Smooth muscle cell of the brain vasculature (primary cell): ENCODE results near the gene PMM2.
"Not testable (repeated sequence)": the region's sequence is repeated elsewhere in the genome, so short reads cannot be mapped to it uniquely, and the experiment has no call there.

Experiments used
- DNase-seq: peaks from one replicate; pipeline ENCODE4 v3.0.0-alpha.2; 2012; ENCODE audit warnings: low read depth, low spot score

Gene PMM2

DNA sequence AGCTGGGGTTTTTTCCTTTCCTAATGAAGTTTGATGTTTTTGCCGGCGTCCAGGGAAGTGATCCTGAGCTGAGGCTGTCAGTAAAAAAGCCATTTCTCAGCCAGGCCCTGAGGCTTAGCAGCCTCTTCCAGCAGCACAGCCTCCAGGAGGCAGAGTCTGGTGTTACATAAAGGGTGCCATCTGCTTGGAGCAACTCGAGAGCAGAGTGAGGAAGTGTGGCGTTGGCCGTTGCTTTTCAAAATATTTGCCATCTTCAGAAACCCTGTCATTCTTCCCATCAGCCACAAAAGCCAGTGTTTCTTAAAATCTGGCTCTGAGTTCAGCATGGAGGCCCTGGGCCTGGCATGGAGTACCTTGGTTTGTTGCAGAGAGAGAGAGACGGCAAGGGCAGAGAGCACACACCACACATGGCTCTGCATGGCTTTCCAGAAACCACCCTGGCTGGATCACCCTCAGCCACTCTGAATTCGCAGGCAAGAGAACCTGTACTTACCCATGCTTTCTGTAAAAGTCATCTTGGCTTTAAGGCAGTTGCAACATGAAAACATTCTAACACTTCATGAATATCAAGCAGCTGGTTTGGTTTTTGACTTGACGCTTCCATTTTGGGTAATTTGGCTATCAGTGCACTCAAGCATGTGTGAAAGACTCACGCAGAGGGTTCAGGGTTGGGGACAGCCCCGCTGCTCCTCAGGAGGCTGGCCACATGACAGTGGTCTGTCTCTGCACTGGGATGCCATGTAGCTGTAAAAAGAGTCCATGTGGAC is 21.0 kb downstream of the PMM2 start:
- no peak for DNase-seq

DNA sequence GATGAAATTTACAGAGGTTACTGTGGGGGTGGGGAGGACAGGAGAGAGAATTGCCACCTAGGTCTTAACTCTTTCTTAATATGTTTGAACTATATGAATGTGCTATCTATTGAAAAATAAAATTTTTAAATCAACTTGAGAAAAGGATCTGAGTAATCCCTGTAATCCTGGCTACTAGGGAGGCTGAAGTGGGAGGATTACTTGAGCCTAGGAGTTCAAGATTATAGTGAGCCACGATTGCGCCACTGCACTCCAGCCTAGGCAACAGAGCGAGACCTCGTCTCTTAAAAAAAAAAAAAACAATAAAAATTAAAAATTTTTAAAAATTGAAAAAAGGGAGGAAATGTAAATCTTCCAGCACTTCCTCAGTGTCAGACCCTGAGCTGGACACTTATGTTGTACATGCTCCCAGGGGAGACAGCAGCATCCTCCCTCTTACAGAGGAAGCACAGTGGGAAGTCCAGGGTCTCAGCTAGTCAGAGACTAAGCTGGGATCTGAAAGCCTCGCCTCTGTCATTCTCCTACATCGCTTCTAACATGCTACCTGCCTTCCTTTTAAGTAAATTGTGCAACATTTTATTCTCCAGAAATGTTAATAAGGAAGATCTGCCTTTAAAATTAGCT is 21.9 kb downstream of the PMM2 start:
- no peak for DNase-seq

DNA sequence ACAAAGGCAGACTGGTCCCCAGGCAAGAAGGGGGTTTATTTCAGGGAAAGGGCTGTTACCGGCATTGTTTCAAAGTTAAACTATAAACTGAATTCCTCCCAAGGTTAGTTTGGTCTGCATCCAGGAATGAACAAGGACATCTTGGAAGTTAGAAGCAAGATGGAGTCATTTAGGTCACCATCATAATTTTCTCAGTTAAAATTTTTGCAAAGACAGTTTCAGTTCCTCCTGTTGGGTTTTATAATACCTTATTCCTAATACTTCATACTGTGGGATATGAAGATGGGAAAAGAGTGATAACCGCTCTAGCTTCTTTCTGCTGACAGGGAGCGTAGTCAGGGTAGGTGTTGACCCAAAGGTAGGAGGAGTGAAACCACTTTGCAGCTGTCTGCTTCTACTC is 24.8 kb downstream of the PMM2 start:
- DNase-seq = no peak

DNA sequence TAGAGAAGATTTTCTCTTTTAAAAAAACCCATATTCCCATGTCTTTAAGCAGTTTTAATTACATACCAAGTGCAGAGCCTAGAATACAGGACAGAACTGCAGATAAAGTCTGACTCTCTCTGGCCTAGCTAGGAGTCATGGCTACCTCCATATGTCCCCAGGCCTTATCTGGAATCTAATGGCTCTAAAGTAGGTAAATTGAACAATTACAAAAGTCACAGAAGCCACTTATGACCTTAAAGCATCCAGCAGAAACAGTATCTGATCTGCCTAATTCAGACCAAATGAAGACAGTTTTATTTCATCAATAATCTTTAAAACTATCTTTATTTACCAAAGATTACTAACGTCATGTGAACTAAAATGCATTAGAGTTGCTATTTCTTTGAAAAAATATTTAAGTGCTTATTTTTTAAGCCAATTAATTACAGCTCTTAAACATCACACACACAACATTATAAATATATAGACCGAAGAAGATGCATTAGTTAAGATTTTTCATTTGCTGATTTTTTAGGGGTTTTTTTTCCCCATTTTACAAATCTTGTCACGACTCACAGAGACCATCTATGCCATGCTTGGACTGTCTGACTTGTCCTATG is 28.7 kb downstream of the PMM2 start:
- no peak for DNase-seq

DNA sequence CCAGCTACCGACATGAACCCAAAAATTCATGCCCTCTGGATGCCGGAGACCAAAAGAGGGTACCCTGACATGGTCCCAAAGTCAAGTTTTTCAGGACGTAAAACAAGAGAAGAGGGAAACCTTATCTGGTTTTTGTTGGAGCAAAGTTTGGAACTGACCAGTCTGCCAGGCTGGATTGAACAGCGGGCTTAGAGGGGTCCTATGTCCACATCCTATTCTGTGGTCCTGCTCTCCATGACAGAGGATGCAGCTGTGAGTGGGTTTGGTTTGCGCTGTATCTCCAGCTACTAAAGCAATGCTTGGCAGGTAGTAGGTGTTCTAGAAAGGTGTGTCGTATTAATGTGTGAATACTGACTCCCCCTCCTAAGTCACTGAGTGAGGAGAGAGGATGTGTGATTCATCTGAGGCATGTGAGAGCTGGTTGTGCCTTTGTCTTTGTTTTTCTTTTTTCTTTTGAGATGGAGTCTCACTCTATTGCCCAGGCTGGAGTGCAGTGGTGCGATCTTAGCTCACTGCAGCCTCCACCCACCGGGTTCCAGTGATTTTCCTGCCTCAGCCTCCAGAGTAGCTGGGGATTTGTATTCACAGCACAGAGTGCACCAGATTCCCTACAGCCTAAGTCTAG is 31.0 kb downstream of the PMM2 start:
- no peak for DNase-seq

DNA sequence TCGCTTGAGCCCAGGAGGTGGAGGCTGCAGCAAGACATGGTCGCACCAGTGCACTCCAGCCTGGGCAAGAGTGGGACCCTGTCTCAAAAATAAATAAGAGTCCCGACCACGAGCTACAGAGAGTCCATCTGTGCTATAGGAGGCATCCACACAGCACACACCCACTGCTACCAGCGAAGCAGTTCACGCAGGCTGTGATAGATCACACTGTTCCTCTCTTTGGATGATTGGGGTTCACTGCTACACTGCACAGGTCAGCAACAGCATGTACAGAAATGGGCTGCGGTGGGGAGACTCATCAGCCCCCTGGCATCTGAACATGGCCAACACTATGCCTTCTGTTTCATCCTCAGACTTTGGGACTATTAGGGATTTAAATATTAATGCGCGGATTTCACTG is 33.8 kb downstream of the PMM2 start:
- no peak for DNase-seq

DNA sequence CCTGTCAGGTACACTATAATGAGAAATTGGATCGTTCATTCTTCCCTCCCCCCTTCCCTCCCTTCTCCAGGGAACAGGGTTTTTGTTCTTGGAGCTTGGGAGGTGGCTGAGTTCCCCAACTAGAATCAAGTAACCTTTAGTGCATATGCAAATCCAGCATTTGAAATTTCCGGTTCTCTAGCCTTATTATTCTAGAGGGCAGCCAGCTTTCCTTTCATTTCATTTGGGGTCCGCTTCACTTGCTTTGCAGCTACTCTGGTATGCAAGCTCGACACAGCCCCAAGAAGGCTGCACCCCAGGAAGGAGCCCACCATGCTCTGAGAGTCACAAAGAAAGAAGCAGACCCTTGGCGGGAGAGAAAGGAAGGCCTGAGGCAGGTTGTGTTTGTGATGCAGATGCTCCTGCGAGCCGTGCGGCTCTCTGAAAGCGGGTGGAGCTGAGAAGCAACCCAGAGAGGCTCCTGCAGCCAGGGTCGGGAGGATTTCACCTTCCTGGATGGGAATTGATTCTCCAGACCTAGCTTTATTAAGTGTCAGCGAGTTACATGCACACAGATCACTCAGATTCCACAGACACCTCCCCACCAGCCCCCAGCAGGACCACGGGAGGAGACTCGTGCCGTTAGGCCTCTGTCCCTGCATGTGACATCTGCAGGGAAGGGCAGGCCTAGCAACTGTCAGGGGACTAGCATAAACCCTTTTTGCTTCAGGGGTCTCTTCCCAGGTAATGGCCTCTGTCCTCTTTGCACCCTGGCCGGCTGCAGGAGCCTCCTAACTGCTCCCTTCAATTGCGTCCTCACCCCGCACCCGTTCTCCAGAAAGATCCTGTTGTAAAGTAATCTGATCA is 34.5 kb downstream of the PMM2 start:
- DNase-seq = no peak

DNA sequence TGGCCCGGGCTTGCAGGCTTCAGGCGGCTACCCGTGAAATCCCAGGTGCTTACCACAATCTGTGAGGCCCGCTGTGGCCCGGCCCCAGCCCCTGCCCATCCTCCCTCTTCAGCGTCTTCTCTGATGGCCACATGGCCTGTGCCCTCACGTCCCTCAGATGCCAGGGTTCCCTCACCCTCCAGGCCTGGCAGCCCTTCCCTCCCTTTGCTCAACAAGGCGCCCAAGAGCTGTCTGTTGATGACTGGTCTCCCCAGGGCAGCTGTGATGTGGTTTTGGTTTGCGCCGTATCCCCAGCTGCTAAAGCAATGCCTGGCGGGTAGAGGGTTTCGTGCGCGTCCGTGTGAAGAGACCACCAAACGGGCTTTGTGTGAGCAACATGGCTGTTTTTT is 35.1 kb downstream of the PMM2 start:
- DNase-seq = no peak

DNA sequence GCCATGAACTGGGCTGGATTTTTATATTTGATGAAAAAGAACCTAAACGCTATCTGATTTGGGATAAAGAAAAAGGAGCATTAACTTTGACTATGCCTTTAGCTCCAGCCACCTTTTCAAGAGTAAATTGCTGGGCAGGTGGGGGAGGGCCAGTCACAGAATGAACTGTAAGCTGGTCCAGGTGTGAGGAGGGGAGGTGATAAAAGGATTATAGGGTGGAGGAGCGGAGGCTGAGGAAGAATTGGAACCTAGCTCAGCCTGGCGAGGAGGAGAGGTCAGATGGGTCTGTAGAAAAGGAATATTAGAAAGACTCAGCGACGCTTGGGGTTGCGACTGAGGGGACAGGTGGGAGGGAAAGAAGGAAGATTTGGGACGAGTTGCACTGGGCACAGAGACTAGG is 39.2 kb downstream of the PMM2 start:
- DNase-seq = not testable (repeated sequence)

DNA sequence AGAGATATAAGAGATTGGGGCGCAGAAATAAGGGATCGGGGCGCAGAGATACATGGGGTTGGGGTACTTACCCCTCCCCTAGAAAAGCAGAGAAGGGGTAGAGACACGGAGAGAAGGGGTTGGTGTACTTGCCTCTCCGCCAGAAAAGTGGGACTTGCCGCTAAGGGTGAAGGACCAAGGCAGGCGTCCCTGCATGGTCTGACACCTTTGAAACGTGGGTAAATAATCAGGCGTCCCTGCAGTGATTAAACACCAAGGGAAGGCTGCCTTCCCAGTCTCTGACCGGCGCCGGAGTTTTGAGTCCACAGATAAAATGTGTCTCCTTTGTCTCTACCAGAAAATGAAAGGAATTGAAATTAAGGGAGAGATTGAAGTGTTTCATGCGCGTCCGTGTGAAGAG is 40.0 kb downstream of the PMM2 start:
- not testable (repeated sequence) for DNase-seq

DNA sequence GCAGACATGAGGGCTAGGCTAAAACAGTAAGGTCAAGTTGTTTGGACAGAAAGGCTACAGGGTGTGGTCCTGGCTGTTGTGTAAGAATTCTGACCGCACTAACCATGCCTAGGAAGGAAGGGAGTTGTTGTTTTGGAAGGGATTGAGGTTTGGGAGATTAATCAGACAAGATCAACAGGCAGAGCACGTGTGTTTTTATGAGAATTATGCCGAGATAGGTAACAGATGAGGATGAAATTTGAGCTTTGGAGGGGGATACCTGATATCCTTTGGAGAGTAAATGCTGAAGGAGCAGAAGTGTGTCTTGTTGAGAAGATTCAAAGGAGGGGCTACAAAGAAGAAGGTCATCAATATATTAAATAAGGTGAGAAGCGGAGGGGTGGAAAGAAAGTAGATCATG is 44.4 kb downstream of the PMM2 start:
- not testable (repeated sequence) for DNase-seq

DNA sequence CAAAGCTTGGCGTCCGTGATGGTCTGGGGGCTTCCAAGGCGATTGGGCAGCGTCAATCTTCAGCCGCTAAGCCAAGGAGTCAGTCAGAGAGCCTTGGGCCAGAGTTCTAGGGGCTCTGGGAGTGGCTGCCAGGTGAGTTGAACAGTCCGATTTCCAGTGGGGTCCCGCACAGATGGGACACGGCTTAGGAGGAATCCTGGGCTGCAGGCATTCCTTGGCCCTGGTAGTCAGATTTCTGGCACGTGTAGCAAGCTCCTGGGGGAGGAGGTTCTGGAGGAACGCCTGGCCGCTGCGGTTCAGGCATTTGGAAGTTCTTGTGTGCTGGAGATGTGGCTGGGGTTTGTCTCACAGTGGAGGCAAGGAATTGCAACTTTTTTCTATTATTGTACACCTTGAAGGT is 45.7 kb downstream of the PMM2 start:
- not testable (repeated sequence) for DNase-seq

DNA sequence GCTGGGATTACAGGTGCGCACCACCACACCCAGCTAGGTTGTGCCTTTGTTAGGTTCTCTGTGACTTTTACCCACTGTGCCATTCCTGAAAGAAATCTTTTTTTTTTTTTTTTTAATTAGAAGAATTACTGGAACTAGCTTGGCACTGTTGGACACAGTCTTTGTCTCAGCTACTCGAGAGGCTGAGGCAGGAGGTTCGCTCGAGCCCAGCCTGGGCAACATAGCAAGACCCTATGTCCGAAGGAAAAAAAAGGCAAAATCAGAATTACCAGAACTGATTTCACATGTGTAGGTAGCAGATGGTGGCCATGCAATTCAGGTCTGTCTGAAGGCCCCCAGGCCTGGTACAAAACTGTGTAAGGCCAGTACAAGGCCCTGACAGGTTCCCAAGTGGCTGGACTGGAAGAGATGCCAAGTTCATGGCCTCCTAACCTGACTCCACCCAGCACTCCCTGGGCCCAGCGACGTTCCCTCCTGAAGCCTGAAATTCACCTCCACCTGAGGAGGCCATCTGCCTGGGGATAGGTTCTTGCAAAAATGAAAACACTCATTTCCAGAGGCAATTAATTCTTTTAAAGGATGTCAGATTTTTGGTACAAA is 48.2 kb downstream of the PMM2 start:
- no peak for DNase-seq

DNA sequence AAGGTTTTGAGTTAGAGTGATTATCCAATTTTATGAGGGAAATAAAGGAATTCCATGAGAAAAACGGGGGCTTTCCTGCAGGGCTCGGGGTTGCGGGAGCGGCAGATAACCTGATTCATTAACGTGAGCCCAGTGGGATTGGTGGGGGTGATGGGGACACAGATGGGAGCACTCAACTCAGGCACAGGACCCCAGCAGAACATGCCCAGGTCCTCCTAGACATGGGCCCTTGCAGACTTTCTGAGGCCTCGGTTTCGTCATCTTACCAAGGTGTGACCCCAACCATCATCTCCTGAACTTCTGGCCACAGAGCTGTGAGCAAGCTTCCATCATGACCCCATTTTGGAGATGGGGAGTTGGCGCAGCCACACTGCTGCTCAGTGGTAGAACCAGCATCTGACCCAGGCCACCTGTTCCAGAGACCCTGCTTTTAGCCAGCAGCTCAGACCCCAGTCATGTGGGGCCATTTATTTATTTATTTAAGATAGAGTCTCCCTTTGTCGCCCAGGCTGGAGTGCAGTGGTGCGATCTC is 48.8 kb downstream of the PMM2 start:
- DNase-seq = no peak

DNA sequence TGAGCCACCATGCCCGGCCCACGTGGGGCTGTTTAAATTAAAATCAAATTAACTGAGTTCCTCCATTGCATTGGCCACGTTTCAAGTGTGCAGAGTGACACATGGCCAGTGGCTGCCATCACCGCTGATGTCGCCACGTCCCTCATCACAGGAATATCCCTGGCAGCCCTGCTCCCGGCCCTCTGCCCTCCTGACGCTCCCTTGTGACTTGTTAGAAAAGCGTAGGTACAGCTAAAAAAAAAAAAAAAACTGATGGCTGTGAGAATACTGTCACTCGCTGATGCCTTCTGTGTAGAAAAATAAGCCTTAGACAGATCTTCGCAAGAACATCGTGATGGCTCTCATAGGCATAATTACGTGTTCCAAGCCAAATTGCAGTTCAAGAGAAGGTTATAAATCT is 49.5 kb downstream of the PMM2 start:
- no peak for DNase-seq

DNA sequence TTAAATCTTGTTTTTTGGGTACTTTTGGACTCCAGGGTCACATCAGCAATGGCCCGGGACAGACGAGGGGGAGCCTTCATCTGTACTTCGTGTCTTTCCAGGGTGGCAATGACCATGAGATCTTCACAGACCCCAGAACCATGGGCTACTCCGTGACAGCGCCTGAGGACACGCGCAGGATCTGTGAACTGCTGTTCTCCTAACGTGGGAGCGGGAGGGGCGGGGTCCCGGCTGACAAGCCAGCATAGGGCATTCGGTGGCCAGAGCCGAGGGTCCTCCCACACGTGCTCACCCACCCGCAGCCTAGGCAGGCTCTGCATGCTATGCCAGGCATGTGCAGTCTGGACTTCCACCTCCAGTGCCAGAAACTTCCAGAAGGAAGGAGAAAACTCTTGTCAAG is 50.0 kb downstream of the PMM2 start:
- no peak for DNase-seq

DNA sequence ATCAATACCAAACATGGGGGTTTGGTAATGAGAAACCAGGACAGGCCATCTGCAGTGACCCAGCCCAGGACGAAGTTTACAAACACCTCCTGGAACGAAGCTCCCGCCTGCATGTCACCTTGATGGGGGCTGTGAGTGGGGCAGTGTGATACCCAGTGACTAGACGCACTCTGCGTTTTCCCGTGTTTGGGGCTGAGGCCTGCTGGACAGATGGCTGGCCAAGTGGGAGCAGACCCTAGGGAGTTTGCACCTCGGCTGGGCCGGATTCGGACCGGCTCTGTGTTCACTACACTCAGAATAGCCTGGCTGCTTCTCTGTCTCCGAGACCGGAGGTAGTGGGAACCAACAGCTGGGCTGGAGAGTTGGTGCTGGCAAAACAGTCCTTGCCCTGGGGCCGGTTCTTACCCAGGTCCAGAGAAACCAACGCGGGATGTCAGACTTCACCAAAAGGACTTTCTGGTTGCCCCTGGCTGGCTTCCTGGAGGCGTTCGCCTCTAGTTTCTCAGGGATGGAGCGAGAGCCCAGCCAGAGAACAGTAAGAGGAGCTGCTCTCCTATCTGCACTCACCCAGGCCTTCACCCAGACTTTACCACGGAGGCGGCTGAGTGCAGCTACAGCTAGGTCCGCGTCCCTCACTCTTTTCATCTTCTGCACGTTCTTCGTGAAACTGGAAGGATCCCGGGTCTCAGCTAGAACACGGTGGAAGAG is 50.7 kb downstream of the PMM2 start:
- DNase-seq = no peak

DNA sequence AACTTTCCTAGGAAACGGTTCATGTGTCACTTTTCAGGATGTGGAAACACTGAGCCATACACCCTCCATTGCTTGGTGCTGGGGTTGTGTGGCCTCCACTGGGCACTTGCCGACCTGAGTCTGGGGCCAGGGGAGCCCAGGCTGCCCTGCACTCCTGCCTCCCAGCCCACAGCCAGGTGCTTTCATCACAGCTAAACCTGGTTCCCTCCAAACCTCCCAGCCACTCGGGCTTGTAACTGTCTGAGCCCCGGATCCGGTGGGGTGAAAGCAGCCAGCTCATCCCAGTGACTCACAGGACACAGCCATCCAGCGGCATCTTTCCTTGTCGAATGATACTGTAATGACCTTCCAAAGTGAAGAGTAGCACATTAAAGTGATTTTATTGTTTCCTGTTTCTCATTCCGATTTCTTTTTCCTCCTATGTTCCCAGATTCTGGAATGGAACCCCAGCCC is 51.3 kb downstream of the PMM2 start:
- no peak for DNase-seq

DNA sequence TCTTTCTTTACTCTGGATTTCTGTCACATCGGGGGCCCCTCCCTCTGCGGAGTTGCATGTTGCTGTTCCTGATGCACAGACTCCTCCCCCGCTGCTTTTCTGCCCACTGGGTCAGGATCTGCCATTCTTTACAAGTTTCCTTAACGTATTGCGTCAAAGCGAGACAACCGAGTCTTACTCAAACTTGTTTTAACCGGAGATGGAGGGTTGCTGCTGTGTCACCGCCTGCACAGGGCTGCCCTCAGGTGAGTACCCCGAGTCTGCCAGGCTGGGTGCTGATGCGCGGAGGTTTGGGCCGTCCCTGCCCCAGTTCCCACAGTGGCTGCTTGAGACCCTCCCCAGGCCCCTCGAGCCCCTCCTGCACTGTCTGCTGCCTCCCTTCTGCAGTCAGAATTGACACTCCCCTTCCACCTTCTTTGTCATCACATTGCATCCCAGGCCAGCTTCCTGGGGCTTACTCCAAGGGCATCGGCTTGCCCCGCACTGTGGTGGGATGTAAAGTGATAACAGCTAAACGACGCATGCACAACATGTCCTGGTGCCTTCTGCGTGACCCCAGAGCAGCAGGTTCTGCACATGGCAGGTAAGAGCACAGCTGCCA is 51.9 kb downstream of the PMM2 start:
- no peak for DNase-seq

DNA sequence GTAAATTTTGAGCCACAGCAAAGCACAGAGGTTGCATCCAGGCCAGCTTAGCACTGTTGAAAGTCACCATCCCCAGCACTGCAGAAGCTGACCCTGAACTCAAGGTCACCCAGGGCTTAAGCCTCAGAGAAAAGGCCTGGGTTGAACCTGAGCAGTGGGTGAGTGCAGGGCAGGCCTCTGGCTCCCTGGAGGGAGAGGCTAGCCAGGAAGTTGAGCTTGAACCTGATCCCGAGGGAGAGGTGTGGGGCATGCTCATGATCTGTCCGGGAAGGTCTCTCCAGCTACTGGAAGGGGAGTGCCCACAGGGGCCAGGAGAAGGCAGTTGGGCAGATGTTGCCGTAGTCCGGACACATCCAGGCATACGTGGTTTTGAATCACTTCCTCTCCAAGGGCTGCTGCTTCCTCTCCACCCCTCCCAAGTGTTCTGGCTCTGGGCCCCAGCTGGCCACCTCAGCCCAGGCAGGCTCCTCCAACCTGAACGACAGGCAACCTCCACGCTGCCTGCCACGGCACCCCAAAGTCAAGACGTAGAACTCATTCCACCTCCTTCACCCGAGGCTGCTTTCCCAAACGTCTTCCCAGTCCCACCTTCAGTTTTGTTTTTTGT is 52.7 kb downstream of the PMM2 start:
- DNase-seq = no peak
